NCI-H2196 (cell line): ENCODE data around the gene ATMIN.

ENCODE experiments used
- DNase-seq: peaks from one replicate; lab custom pipeline; 2025; ENCODE audit not compliant: unreplicated experiment; lab: John Stamatoyannopoulos, UW

Gene ATMIN

GRCh38 chr16:81061871-81062608 lies 26.4 kb downstream of the ATMIN start:
- no peak for DNase-seq

- DNase-seq: no peak
Measured at GRCh38 chr16:81066681-81067080, 31.0 kb downstream of the ATMIN start.

- no peak for DNase-seq
Measured at GRCh38 chr16:81067166-81067565, 31.5 kb downstream of the ATMIN start.

- DNase-seq: no peak
Measured at GRCh38 chr16:81069063-81069462, 33.4 kb downstream of the ATMIN start.

- no peak for DNase-seq
Measured at GRCh38 chr16:81070979-81071378, 35.3 kb downstream of the ATMIN start.

GRCh38 chr16:81071805-81072204 lies 36.2 kb downstream of the ATMIN start:
- no peak for DNase-seq

GRCh38 chr16:81073560-81074330 lies 38.1 kb downstream of the ATMIN start:
- no peak for DNase-seq

- peak; percentile 81 for DNase-seq
Measured at GRCh38 chr16:81076566-81077075, 41.0 kb downstream of the ATMIN start.

GRCh38 chr16:81077076-81077940 lies 41.7 kb downstream of the ATMIN start, which contains the start of gene C16orf46:
Gene C16orf46, minus strand, starts transcription at chr16:81077238. Its CDS starts 13,283 bp downstream, at chr16:81063955.
- DNase-seq: peak; percentile 85

GRCh38 chr16:81080233-81080632 lies 44.6 kb downstream of the ATMIN start:
- no peak for DNase-seq

- no peak for DNase-seq
Measured at GRCh38 chr16:81081014-81081413, 45.4 kb downstream of the ATMIN start.

GRCh38 chr16:81088836-81089235 lies 53.2 kb downstream of the ATMIN start:
- no peak for DNase-seq

- no peak for DNase-seq
Measured at GRCh38 chr16:81094771-81095251, 59.2 kb downstream of the ATMIN start.

GRCh38 chr16:81095653-81095952 lies 60.0 kb downstream of the ATMIN start:
- DNase-seq: no peak

- peak; percentile 91 for DNase-seq
Measured at GRCh38 chr16:81095953-81096714, 60.5 kb downstream of the ATMIN start, which contains the start of gene GCSH. Gene GCSH, minus strand, starts transcription at chr16:81096395. Its CDS starts 117 bp downstream, at chr16:81096278.

- DNase-seq: no peak
Measured at GRCh38 chr16:81096715-81097208, 61.1 kb downstream of the ATMIN start.
